Vagina (tissue), 2 donors: ENCODE results near the gene KRTAP19-6. TPM values are rescaled to one million over a fixed set of nuclear protein-coding genes. Genes with fewer than 3 reads are reported as not detected.

Experiments
- DNase-seq, 2 donors: peaks; one replicate each; pipeline ENCODE4 v3.0.0-alpha.2; 2017; ENCODE audit errors: extremely low spot score in 2 of 2
- H3K27ac ChIP-seq: fragments of 200-600 bp; sonication (generic); one replicate; pipeline ENCODE4 v1.5.1; 2019
- H3K27me3 ChIP-seq: fragments of 200-600 bp; sonication (generic); one replicate; pipeline ENCODE4 v1.5.1; 2019
- H3K36me3 ChIP-seq, 2 donors: fragments of 200-600 bp; sonication (generic); one replicate each; pipeline ENCODE4 v1.5.1; 2017 to 2019
- H3K4me1 ChIP-seq: fragments of 200-600 bp; sonication (generic); one replicate; pipeline ENCODE4 v1.5.1; 2019
- H3K4me3 ChIP-seq, 2 donors: fragments of 200-600 bp; sonication (generic); 1 replicate in 1 of 2; 2 replicates in 1 of 2; pipeline ENCODE4 v1.5.1; 2016 to 2019
- H3K9me3 ChIP-seq: fragments of 200-600 bp; sonication (generic); one replicate; pipeline ENCODE4 v1.5.1; 2019
- POLR2A ChIP-seq, 2 donors: fragments of 450-650 bp; IDR thresholded peaks; one replicate each; pipeline ENCODE4 v1.6.1; 2017; ENCODE audit warnings: antibody characterized with exemption in 2 of 2, mild to moderate bottlenecking in 2 of 2, moderate library complexity in 2 of 2
- POLR2AphosphoS5 ChIP-seq, 2 donors: sonication (generic); formaldehyde crosslinking; IDR thresholded peaks; one replicate each; pipeline ENCODE4 v1.9.0; 2017; ENCODE audit warnings: antibody characterized with exemption in 2 of 2, mild to moderate bottlenecking in 2 of 2, low read depth in 1 of 2; ENCODE audit not compliant: insufficient read depth in 1 of 2
- intact Hi-C: fragments of 100-400 bp; cut with DNase I; formaldehyde crosslinking; loops from one replicate; pipeline ENCODE4 v1.15.1; 2023
- total RNA-seq: library from RNA; depleted of rRNA; stranded (reverse); fragments of >200 nt; gene quantifications from one replicate; pipeline ENCODE4 v1.2.3, GENCODE V29; 2016
- TF ChIP-seq, protein P1 (sequence below), 3 experiments: fragments of 450-650 bp in 2 of 3; fragments of 200-600 bp in 1 of 3; sonication (generic) in 1 of 3; IDR thresholded peaks; one replicate each; pipeline ENCODE4 v1.5.1; 2017 to 2019; ENCODE audit warnings: antibody characterized with exemption in 3 of 3, mild to moderate bottlenecking in 2 of 3, moderate library complexity in 2 of 3

The KRTAP19-6 gene
- total RNA-seq, 1 donor from 2014 or later, result not detected

DNA sequence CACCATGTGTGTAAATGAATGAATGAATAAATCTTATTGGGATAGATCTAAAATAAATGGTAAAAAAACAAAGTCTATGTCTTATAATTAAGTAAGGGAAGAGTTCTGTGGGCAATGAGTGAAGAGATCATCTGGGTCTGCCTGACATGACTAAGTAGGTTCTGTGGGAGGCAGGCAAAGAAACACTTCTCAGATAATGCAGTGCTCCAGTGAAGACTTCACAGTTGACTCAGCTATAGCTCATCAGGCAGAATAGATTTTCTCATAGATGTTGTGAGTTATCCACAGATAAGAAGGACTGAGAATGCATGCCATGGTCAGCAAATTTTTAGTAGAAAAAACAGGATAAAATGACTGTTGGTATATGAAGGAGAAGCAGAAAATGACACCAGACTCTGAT, 36.1 kb upstream of the KRTAP19-6 start:
- Histone ChIP-seq H3K9me3 (no peaks in the 10 kb centered on the region), H3K27me3 (no peaks in the 10 kb centered on the region), H3K4me1 (no peaks in the 10 kb centered on the region), H3K27ac (no peak overlapping the region), H3K4me3 (no peak overlapping the region), H3K36me3 (no peaks in the 10 kb centered on the region)
- intact Hi-C loops, result no loop called here
- DNase-seq, result no peak
- no peak for TF ChIP-seq POLR2AphosphoS5 (IDR thresholded peaks at IDR 0.05; ENCODE audit: insufficient read depth in 1 of 2, low read depth in 1 of 2)
- TF ChIP-seq, protein P1, sequence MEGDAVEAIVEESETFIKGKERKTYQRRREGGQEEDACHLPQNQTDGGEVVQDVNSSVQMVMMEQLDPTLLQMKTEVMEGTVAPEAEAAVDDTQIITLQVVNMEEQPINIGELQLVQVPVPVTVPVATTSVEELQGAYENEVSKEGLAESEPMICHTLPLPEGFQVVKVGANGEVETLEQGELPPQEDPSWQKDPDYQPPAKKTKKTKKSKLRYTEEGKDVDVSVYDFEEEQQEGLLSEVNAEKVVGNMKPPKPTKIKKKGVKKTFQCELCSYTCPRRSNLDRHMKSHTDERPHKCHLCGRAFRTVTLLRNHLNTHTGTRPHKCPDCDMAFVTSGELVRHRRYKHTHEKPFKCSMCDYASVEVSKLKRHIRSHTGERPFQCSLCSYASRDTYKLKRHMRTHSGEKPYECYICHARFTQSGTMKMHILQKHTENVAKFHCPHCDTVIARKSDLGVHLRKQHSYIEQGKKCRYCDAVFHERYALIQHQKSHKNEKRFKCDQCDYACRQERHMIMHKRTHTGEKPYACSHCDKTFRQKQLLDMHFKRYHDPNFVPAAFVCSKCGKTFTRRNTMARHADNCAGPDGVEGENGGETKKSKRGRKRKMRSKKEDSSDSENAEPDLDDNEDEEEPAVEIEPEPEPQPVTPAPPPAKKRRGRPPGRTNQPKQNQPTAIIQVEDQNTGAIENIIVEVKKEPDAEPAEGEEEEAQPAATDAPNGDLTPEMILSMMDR (IDR thresholded peaks at IDR 0.05), result no peak
- no peak for TF ChIP-seq POLR2A (IDR thresholded peaks at IDR 0.05)

DNA sequence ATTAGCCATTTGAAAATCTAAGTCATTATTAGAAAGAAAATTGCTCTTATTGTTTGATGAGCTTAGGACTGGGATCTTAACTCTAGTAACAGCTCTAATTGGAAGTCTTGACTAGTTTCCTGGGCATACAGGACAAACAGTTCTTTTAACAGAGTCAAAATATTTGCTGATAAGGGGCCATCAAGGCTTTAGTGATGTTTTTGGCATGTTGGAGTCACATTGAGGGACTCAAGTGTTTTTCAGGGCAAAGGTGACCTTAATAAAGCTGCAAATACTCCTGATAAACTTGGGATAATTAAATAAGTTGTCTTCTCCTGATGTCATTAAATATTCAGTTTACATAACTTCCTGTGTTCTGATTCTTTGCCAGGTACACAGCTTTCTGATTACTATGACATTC, 26.0 kb upstream of the KRTAP19-6 start:
- Histone ChIP-seq H3K27me3 (no peaks in the 10 kb centered on the region), H3K9me3 (no peaks in the 10 kb centered on the region), H3K4me3 (no peak overlapping the region), H3K36me3 (no peaks in the 10 kb centered on the region), H3K4me1 (no peaks in the 10 kb centered on the region), H3K27ac (no peak overlapping the region)
- TF ChIP-seq, protein P1 (IDR thresholded peaks at IDR 0.05), result no peak
- TF ChIP-seq POLR2AphosphoS5 (IDR thresholded peaks at IDR 0.05; ENCODE audit: insufficient read depth in 1 of 2, low read depth in 1 of 2) (no peak), POLR2A (IDR thresholded peaks at IDR 0.05) (no peak)
- no peak for DNase-seq
- intact Hi-C loops, result no loop called here

GRCh38 chr21:30563630-30564029, 22.0 kb upstream of the KRTAP19-6 start:
- intact Hi-C loops, result no loop called here
- no peak overlapping the region for H3K27ac ChIP-seq
- no peaks in the 10 kb centered on the region for H3K36me3 ChIP-seq
- no peaks in the 10 kb centered on the region for H3K4me1 ChIP-seq
- TF ChIP-seq, protein P1 (IDR thresholded peaks at IDR 0.05), result no peak
- TF ChIP-seq POLR2A (IDR thresholded peaks at IDR 0.05), result no peak
- TF ChIP-seq POLR2AphosphoS5 (IDR thresholded peaks at IDR 0.05; ENCODE audit: insufficient read depth in 1 of 2, low read depth in 1 of 2), result no peak
- H3K27me3 ChIP-seq, result no peaks in the 10 kb centered on the region
- H3K9me3 ChIP-seq, result no peaks in the 10 kb centered on the region
- DNase-seq, result no peak
- no peak overlapping the region for H3K4me3 ChIP-seq

DNA sequence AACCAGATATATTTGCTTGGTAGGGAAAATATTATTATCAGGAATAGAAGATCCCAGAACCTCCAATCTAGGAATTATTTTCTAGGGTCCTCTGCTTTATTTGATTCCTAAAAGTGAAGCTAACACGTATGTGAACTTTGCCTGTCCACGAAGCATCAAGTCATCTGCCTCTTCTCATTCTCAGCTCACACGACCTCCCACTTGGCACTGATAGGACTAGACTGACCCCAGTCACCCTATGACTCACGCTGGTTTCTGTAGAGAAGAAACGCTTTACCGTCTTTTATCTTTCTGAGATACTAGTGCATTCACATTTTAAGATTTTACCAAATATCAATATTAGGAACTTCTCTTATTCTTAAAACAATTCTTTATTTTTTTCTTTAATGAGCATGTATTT, 21.4 kb upstream of the KRTAP19-6 start:
- Histone ChIP-seq H3K4me3 (no peak overlapping the region), H3K9me3 (no peaks in the 10 kb centered on the region), H3K27ac (no peak overlapping the region), H3K36me3 (no peaks in the 10 kb centered on the region), H3K27me3 (no peaks in the 10 kb centered on the region), H3K4me1 (no peaks in the 10 kb centered on the region)
- no peak for TF ChIP-seq POLR2AphosphoS5 (IDR thresholded peaks at IDR 0.05; ENCODE audit: insufficient read depth in 1 of 2, low read depth in 1 of 2)
- TF ChIP-seq, protein P1 (IDR thresholded peaks at IDR 0.05), result no peak
- TF ChIP-seq POLR2A (IDR thresholded peaks at IDR 0.05), result no peak
- DNase-seq, result no peak
- intact Hi-C loops, result no loop called here

DNA sequence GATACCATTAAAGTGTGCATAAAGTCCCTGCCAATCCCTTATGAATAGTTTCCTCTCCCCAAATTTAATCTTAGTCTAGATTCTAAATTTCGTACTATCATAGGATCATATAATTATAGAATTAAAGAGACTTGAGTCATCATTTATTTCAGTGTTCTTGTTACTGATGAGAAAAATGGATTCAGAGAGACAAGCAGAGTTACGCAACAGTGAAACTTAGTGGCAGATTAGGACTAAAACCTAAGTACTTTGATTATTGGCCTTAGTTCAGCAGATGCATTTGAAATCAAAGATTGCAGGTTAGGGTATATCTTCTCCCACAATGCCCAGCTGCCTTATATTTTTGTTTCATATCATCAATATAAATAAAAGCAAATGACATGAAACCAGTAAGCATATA, 20.3 kb upstream of the KRTAP19-6 start:
- no peaks in the 10 kb centered on the region for H3K9me3 ChIP-seq
- TF ChIP-seq, protein P1 (IDR thresholded peaks at IDR 0.05), result no peak
- no peak for TF ChIP-seq POLR2A (IDR thresholded peaks at IDR 0.05)
- no peak for TF ChIP-seq POLR2AphosphoS5 (IDR thresholded peaks at IDR 0.05; ENCODE audit: insufficient read depth in 1 of 2, low read depth in 1 of 2)
- no peak overlapping the region for H3K4me3 ChIP-seq
- intact Hi-C loops, result no loop called here
- no peaks in the 10 kb centered on the region for H3K27me3 ChIP-seq
- H3K27ac ChIP-seq, result no peak overlapping the region
- DNase-seq, result no peak
- H3K4me1 ChIP-seq, result no peaks in the 10 kb centered on the region
- H3K36me3 ChIP-seq, result no peaks in the 10 kb centered on the region
